SK-N-SH (cell line): ENCODE measurements around the gene G6PD. TPM values are rescaled to one million over a fixed set of nuclear protein-coding genes. Genes with fewer than 3 reads are reported as not detected.

Experiments
- CTCF ChIA-PET: fragments of 300-600, 350-600 bp; formaldehyde crosslinking; extraction: SDS; loops from one replicate; lab custom pipeline; 2021; lab: Yijun Ruan, JAX
- POLR2A ChIA-PET: fragments of 350-600 bp; sonication (Branson Sonifier 250); formaldehyde crosslinking; extraction: SDS; loops from one replicate; lab custom pipeline; 2020; ENCODE audit warnings: antibody characterized with exemption, inconsistent platforms; lab: Yijun Ruan, JAX
- DNase-seq: peaks from one replicate; pipeline ENCODE4 v3.0.0; 2012
- H2AFZ ChIP-seq: fragments of 200-600 bp; sonication (generic); 2 replicates; pipeline ENCODE4 v1.8.1; 2016; ENCODE audit warnings: antibody characterized with exemption, mild to moderate bottlenecking, low read depth
- H3F3A ChIP-seq: fragments of 200-600 bp; sonication (generic); replicated peaks from 2 replicates; pipeline ENCODE3; 2016; ENCODE audit warnings: antibody characterized with exemption, mild to moderate bottlenecking; ENCODE audit not compliant: insufficient read depth
- H3K27ac ChIP-seq, 2 experiments: fragments of 200-500 bp in 1 of 2; fragments of 200-600 bp in 1 of 2; sonication (Bioruptor generic) in 1 of 2; sonication (generic), shearing (Covaris generic) in 1 of 2; 2 replicates each; pipeline versions ENCODE4 v1.5.1 to v1.6.1; 2014 to 2016; ENCODE audit warnings: low read depth in 2 of 2, inconsistent platforms in 1 of 2, low read length in 1 of 2, mild to moderate bottlenecking in 1 of 2, mixed read lengths in 1 of 2
- H3K27me3 ChIP-seq: fragments of 200-600 bp; sonication (generic), shearing (Covaris generic); 2 replicates; pipeline ENCODE4 v1.6.1; 2016; ENCODE audit warnings: mixed run types; ENCODE audit not compliant: insufficient read depth
- H3K36me3 ChIP-seq, 2 experiments: fragments of 200-500 bp in 1 of 2; fragments of 200-600 bp in 1 of 2; sonication (Bioruptor generic) in 1 of 2; sonication (generic) in 1 of 2; replicated peaks in 1 of 2; 2 replicates each; pipeline versions ENCODE3 to v1.5.1; 2014 to 2016; ENCODE audit warnings: low read length in 1 of 2, mild to moderate bottlenecking in 1 of 2; ENCODE audit not compliant: insufficient read depth in 2 of 2, control insufficient read depth in 1 of 2
- H3K4me1 ChIP-seq, 2 experiments: fragments of 200-500 bp in 1 of 2; fragments of 200-600 bp in 1 of 2; sonication (Bioruptor generic) in 1 of 2; sonication (generic), shearing (Covaris generic) in 1 of 2; 2 replicates each; pipeline versions ENCODE4 v1.5.1 to v1.6.1; 2014 to 2016; ENCODE audit warnings: low read depth in 1 of 2, low read length in 1 of 2, mixed run types in 1 of 2; ENCODE audit not compliant: insufficient read depth in 2 of 2, control insufficient read depth in 1 of 2
- H3K4me2 ChIP-seq: fragments of 200-600 bp; sonication (generic), shearing (Covaris generic); 2 replicates; pipeline ENCODE4 v1.6.1; 2017; ENCODE audit warnings: mixed run types
- H3K4me3 ChIP-seq, 2 experiments: fragments of 200-500 bp in 1 of 2; fragments of 200-600 bp in 1 of 2; sonication (Bioruptor generic) in 1 of 2; sonication (generic), shearing (Covaris generic) in 1 of 2; 2 replicates each; pipeline versions ENCODE4 v1.5.1 to v1.8.1; 2014 to 2016; ENCODE audit warnings: low read depth in 2 of 2, inconsistent platforms in 1 of 2, low read length in 1 of 2, mild to moderate bottlenecking in 1 of 2, mixed read lengths in 1 of 2, moderate library complexity in 1 of 2
- H3K79me2 ChIP-seq: fragments of 200-600 bp; sonication (generic); 2 replicates; pipeline ENCODE4 v1.8.1; 2017; ENCODE audit warnings: mild to moderate bottlenecking; ENCODE audit not compliant: insufficient read depth
- H3K9ac ChIP-seq: fragments of 200-600 bp; sonication (generic); 2 replicates; pipeline ENCODE4 v1.6.1; 2017; ENCODE audit warnings: mixed run types
- H3K9me2 ChIP-seq: fragments of 200-600 bp; sonication (generic); 2 replicates; pipeline ENCODE4 v1.6.1; 2017; ENCODE audit warnings: mixed run types
- H3K9me3 ChIP-seq: fragments of 200-600 bp; sonication (generic); 2 replicates; pipeline ENCODE4 v1.6.1; 2017; ENCODE audit warnings: mixed run types, mild to moderate bottlenecking, moderate library complexity
- H4K20me1 ChIP-seq: fragments of 200-600 bp; sonication (generic); 2 replicates; pipeline ENCODE4 v1.6.1; 2017; ENCODE audit warnings: mild to moderate bottlenecking, mixed run types; ENCODE audit not compliant: insufficient read depth
- EP300 ChIP-seq, 2 experiments: IDR thresholded peaks; 2 replicates each; pipeline versions ENCODE4 v1.4.0 to v1.6.1; 2012; ENCODE audit warnings: borderline replicate concordance in 1 of 2, low read depth in 1 of 2, low read length in 1 of 2
- FOSL2 ChIP-seq: IDR thresholded peaks from 2 replicates; pipeline ENCODE4 v1.4.0; 2012; ENCODE audit warnings: low read depth, mild to moderate bottlenecking, moderate library complexity, borderline replicate concordance
- IRF3 ChIP-seq: fragments of 150-350 bp; IDR thresholded peaks from 2 replicates; pipeline ENCODE4 v1.6.1; 2016; ENCODE audit warnings: mild to moderate bottlenecking, low read depth, low read length
- NFIC ChIP-seq: IDR thresholded peaks from 2 replicates; pipeline ENCODE4 v1.4.0; 2012; ENCODE audit warnings: borderline replicate concordance
- RXRA ChIP-seq: IDR thresholded peaks from 2 replicates; pipeline ENCODE4 v1.4.0; 2012; ENCODE audit warnings: low read depth, mild to moderate bottlenecking, borderline replicate concordance
- TCF12 ChIP-seq: IDR thresholded peaks from 2 replicates; pipeline ENCODE4 v1.4.0; 2012
- TEAD4 ChIP-seq: IDR thresholded peaks from 2 replicates; pipeline ENCODE4 v1.4.0; 2012; ENCODE audit warnings: mild to moderate bottlenecking, borderline replicate concordance; ENCODE audit not compliant: insufficient read depth
- USF1 ChIP-seq: IDR thresholded peaks from 2 replicates; pipeline ENCODE4 v1.4.0; 2012; ENCODE audit warnings: low read depth, borderline replicate concordance
- YY1 ChIP-seq: IDR thresholded peaks from 2 replicates; pipeline ENCODE4 v1.4.0; 2012; ENCODE audit warnings: low read depth, mild to moderate bottlenecking
- WGBS: methylation state at CpG from one replicate; pipeline ENCODE4 v1.1.6; 2017; ENCODE audit warnings: low lambda C conversion rate; 5-methylcytosine and 5-hydroxymethylcytosine counted together
- polyA plus RNA-seq, 3 experiments: library from polyadenylated mRNA; depleted of rRNA; stranded (reverse); fragments of >200 nt; gene quantifications; 2 replicates each; pipeline ENCODE4 v1.2.3, GENCODE V29; 2012

The G6PD gene
- polyA plus RNA-seq, 1 of the 3 experiments (the other 2 are of a cell fraction): 131 TPM

GRCh38 chrX:154525606-154526490 is 20.8 kb downstream of the G6PD start:
- H3K27ac ChIP-seq: no peak overlapping the region
- H3K79me2 ChIP-seq: no peaks in the 10 kb centered on the region
- no peak overlapping the region for H3K4me2 ChIP-seq
- H3K4me1 ChIP-seq: peaks cover 3 to 4% of the 10 kb centered on the region in 2 experiments; a peak in 2 of 4 replicates
- no peaks in the 10 kb centered on the region for H3K9me2 ChIP-seq
- POLR2A ChIA-PET: interaction anchor here (1.7 kb wide), 1 partner anchor 17 kb away, joined by 6 read pairs; no protein-coding TSS in a partner anchor
- no peak for TF ChIP-seq RXRA
- H3K4me3 ChIP-seq: no peak overlapping the region
- 44% methylated on average over 14 of the region's 14 CpGs for WGBS
- H2AFZ ChIP-seq: no peak overlapping the region
- no peaks in the 10 kb centered on the region for H4K20me1 ChIP-seq
- H3K36me3 ChIP-seq: no peaks in the 10 kb centered on the region
- peaks cover 4% of the 10 kb centered on the region for H3F3A ChIP-seq
- DNase-seq: no peak
- CTCF ChIA-PET: interaction anchor here (0.9 to 1.8 kb wide), 2 partner anchors 12 to 44 kb away, joined by 4 to 6 read pairs; no protein-coding TSS in a partner anchor
- H3K27me3 ChIP-seq: peaks cover 18% of the 10 kb centered on the region; the same call in 1 of the 2 replicates
- no peaks in the 10 kb centered on the region for H3K9me3 ChIP-seq
- no peak overlapping the region for H3K9ac ChIP-seq

- Histone ChIP-seq H3K27ac (no peak overlapping the region), H4K20me1 (no peaks in the 10 kb centered on the region), H3K9me2 (no peaks in the 10 kb centered on the region), H3K9ac (no peak overlapping the region), H2AFZ (no peak overlapping the region), H3K9me3 (no peaks in the 10 kb centered on the region), H3K4me2 (no peak overlapping the region), H3K79me2 (peaks cover 6% of the 10 kb centered on the region), H3K27me3 (peaks cover 18% of the 10 kb centered on the region; the same call in 1 of the 2 replicates), H3K4me1 (peaks cover 0 to 6% of the 10 kb centered on the region in 2 experiments; a peak in 1 of 4 replicates), H3K36me3 (no peaks in the 10 kb centered on the region), H3F3A (no peaks in the 10 kb centered on the region), H3K4me3 (no peak overlapping the region)
- ChIA-PET CTCF (interaction anchor here (1.7 to 3.0 kb wide), 2 partner anchors 8 to 15 kb away, joined by 4 to 14 read pairs; no protein-coding TSS in a partner anchor), POLR2A (no interaction called here)
- TF ChIP-seq NFIC (no peak), YY1 (no peak), TEAD4 (no peak), USF1 (no peak), TCF12 (no peak), IRF3 (no peak), EP300 (IDR thresholded peaks at IDR 0.05; ENCODE audit: borderline replicate concordance in 1 of 2, low read depth in 1 of 2, low read length in 1 of 2) (no peak), FOSL2 (no peak), RXRA (no peak)
- 67% methylated on average over 8 of the region's 8 CpGs for WGBS
- DNase-seq: no peak
Observed at GRCh38 chrX:154519389-154519788, 27.3 kb downstream of the G6PD start.
